Iris pigment epithelial cell (primary cell): ENCODE data around the gene LHFPL3.
"Not testable (repeated sequence)": the region's sequence is repeated elsewhere in the genome, so short reads cannot be mapped to it uniquely, and the experiment has no call there.

Source experiments
- DNase-seq: peaks from one replicate; pipeline ENCODE4 v3.0.0-alpha.2; 2011; ENCODE audit warnings: low read depth

Gene LHFPL3

DNA sequence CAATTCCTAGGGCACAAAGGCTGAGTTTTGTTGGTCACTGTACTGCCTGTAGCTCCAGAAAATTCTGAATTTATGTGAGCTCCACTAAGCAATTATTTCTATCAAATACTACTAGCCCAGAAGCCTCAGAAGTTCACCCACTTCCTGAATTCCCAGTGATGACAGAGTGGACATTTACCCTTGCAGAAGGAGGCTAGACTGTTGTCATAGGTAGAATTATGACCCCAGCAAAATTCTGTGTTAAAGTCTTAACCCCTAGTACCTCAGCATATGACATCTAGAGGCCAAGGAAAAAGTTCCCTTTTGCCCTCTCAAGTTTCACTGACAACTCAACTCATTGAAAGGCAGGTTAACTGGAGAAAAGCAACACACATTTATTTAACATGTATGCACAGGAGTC lies 606.9 kb downstream of the LHFPL3 start:
- no peak for DNase-seq

GRCh38 chr7:104936546-104936945 lies 608.1 kb downstream of the LHFPL3 start:
- no peak for DNase-seq

- not testable (repeated sequence) for DNase-seq
These were observed 609.1 kb downstream of the LHFPL3 start for GRCh38 chr7:104937489-104937888.

GRCh38 chr7:104938741-104939390 lies 610.5 kb downstream of the LHFPL3 start:
- no peak for DNase-seq

DNA sequence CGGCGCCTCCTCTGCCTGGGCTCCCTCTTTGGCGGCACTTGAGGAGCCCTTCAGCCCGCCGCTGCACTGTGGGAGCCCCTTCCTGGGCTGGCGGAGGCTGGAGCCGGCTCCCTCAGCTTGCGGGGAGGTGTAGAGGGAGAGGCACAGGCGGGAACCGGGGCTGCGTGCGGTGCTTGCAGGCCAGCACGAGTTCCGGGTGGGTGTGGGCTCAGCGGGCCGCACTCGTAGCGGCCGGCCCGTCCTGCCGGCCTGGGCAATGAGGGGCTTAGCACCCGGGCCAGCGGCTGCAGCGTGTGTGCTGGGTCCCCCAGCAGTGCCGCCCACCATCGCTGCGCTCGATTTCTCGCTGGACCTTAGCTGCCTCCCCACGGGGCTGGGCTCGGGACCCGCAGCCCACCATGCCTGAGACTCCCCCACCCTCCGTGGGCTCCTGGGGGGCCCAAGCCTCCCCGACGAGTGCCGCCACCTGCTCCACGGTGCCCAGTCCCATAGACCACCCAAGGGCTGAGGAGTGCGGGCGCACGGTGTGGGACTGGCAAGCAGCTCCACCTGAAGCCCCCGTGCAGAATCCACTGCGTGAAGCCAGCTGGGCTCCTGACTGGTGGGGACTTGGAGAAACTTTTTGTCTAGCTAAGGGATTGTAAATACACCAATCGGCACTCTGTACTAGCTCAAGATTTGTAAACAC lies 611.8 kb downstream of the LHFPL3 start:
- no peak for DNase-seq

DNA sequence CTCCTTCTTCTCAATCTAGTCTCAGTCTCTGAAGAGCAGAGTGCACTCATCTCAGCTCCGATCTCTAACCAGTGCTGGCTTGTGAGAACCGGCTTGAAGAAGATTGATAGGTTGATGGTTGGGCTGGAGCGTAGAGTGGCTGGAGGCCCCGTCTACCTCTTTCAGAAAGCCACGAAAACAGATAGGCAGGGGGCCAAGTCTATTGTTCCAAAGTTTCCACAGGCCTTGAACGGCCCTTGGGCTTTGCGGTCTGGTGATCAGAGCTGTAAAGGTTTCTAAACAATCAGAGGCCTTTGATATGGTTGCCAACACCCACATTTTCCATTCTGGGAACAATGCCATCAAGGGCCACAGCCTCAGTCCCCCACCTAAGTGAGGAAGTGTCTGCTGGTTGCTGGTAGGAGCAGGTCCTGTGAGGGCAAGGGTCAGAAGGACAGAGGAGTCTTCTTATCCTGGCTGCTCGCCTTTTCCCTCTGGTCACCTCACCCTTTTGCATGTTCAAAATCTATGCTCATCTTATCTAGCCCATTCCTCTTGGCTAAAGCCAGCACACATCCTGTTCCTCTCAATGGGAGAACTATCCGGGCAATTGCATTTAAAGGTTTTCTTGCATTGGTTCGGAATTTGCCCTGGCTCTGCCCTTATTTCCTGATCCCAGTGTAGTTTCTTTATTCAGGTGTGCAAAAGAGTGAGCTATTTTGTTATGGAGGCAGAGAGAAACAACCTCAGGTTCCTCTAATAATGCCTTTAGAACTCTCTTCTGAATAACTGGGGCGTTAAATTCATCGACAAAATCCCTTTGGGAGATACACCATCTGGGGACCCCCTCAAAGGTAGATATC lies 615.3 kb downstream of the LHFPL3 start:
- DNase-seq: peak; percentile 52

GRCh38 chr7:104945599-104945956 lies 617.2 kb downstream of the LHFPL3 start:
- no peak for DNase-seq

- DNase-seq: no peak
These were observed 617.9 kb downstream of the LHFPL3 start for GRCh38 chr7:104946338-104946737.

DNA sequence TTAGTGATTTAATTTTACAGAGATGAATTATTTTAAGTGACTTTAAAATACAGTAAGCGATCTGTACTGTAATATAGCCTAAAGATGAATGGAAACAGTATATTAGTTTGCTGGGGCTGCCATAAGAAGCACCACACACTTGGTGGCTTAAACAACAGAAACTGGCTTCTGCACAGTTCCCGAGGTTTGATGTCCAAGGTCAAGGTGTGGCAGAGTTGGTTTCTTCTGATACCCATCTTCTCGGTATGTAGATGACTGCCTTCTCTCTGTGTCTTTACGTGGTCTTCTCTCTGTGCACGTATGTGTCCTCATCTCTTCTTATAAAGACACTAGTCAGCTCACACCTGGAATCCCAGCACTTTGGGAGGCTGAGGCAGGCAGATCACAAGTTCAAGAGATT lies 621.6 kb downstream of the LHFPL3 start:
- no peak for DNase-seq

- DNase-seq: no peak
These were observed 622.4 kb downstream of the LHFPL3 start for GRCh38 chr7:104950754-104951153.

- DNase-seq: peak; percentile 86
These were observed 623.1 kb downstream of the LHFPL3 start for GRCh38 chr7:104951546-104951945.

DNA sequence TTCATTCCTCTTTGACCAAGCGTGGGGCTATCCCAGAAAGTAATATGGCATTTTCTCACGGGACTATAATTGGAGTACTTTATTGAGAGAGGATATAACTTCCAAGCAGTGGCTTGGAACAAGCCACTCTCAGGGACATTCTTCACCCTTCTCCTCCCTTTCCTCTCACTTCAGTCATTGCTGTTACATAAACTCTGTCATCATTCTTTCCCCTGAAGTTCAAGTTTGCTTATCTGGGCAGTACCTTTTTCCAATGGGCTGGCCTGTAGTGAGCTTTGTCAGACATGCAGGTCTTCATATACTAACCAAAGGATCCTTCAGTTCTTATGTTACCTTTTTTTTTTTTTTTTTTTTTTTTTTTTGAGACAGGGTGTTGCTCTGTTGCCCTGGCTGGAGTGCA lies 626.9 kb downstream of the LHFPL3 start:
- no peak for DNase-seq
